NOMO-1 treated with dmso at 0.1 percent for 144 hours (cell line): Measurements from ENCODE around the gene PRDM11.
"Not testable (repeated sequence)": the region's sequence is repeated elsewhere in the genome, so short reads cannot be mapped to it uniquely, and the experiment has no call there.

Experiments
- DNase-seq: peaks from one replicate; lab custom pipeline; 2025; ENCODE audit not compliant: unreplicated experiment; lab: John Stamatoyannopoulos, UW

The PRDM11 gene

GRCh38 chr11:45146072-45147016 lies at the start of gene PRDM11:
Gene PRDM11, plus strand, starts transcription at chr11:45146639. Its CDS starts 35,128 bp downstream, at chr11:45181767.
- peak; percentile 46 for DNase-seq

DNA sequence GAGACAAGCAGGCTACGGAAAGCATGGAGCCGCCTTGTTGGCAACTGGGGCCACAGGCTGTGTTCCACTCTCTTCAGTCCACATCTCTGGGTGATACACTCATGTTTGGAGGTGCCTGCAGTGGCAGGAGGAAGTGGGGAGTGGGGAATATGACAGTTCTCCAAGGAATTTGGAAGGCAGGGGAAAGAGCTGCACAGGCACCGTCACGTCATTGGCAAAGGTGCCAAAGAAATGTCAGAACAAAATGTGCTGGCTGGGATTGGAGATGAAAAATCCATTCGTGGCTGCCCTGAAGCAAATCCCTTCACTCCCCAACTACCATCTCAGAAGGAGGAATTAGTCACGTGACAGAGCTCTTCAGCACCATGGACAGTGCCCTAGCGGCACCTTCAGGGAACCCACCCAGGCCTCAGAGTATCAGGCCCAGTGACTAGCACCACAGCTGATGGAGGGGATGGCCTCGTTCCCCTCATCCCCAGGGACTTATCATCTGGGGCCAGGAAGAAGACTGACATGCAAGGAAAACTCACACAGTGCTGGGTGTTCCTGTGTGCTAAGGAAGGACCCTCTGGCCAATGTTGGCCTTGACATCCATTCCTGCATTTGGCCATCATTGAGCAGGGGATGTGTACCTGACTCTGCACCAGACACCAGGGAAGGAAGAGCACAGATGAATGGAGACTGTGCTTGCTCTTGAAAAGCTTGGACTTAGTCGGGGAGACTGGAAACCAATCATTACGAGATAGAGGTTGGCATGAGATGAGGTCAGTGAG lies 48.5 kb upstream of the PRDM11 start:
- peak; percentile 24 for DNase-seq

GRCh38 chr11:45098929-45099328 lies 47.5 kb upstream of the PRDM11 start:
- no peak for DNase-seq

DNA sequence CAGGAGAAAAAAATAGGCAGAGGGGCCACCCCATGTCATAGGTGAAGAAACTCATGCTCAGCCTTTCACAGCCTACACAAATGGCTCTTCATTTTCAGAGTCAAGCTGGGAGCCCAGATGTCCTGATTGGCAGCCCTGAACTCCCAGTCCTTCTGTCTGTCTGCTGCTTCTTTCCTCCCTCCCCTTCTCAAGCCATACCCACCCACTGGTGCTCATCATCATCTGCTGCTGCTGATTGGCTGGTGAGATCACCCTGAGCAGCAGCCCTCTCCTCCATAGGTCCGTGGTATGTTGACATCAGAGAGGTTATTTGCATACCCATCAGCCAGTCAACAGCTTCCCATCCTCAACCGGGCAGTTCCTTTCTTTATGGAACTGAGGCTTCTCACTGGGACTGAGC lies 46.1 kb upstream of the PRDM11 start:
- DNase-seq, result peak; percentile 46

DNA sequence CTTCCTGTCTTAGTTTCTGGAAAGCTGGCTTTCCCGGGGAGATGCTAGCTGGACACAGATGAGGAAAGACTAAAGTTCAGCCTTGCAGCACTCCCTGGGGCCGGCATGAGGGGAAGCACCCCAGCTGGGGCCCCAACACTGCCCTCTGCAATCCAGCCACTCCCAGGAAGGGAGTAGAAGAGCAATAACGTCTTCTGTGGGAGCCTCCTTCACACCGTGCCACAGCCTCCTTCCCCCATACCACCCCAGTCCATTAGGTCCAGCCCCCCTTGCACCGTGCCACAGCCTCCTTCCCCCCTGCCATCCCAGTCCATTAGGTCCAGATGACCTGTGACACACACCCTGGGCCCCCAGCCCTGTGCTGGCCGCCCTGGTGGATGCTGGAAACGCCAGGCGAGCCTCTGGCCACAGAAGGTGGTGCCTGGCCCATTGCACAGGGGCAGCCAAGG lies 44.1 kb upstream of the PRDM11 start:
- DNase-seq, result no peak

- DNase-seq, result peak; percentile 58
Observed at GRCh38 chr11:45102810-45103621, 43.4 kb upstream of the PRDM11 start.

DNA sequence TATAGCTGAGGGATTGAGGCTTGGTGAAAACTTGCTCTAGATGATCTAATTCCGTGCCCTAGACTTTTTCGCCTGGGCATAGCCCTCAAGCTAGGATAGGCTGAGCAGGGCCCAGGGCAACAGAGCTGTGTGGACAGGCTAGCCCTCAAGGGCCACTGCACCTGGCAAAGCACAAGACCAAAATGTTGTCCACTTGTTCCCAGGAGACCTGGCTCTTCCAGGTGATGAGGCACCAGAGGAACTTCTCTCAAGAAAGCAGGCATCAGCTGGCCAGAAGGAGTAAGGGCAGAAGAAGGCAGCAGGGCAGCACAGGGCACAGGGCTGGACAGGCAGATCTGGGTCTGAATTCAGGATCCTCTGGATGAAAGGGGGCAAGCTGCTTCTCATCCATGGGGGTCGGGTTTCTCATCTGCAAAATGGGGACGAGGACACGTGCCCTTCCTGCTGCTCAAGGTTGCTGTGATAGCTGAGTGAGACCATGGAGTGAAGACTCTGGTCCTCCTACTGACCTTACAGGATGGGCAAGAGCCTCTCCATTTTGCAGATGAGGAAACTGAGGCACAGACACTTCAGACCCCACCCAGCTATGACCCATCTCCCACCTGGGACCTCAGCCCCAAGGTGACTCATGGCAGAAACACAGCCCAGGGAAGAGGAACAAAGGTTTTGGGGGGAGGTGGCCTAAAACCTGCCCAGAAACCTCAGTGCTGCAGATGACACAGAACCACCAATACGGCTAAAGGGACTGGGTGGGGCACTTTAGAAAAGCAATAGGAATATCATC lies 42.2 kb upstream of the PRDM11 start:
- no peak for DNase-seq

DNA sequence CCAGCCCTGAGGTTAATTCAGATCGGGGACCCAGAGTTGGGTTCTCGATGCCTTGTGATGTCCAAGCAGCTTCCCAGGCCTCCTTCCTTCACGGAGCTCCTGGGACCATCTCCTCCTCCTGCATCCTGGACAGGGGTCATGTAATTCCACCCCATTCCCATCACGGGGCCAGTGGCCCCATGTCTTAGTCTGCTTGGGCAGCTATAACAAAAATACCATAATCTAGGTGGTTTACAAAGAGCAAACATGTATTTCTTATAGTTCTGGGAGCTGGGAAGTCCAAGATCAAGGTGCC lies 41.7 kb upstream of the PRDM11 start:
- no peak for DNase-seq

DNA sequence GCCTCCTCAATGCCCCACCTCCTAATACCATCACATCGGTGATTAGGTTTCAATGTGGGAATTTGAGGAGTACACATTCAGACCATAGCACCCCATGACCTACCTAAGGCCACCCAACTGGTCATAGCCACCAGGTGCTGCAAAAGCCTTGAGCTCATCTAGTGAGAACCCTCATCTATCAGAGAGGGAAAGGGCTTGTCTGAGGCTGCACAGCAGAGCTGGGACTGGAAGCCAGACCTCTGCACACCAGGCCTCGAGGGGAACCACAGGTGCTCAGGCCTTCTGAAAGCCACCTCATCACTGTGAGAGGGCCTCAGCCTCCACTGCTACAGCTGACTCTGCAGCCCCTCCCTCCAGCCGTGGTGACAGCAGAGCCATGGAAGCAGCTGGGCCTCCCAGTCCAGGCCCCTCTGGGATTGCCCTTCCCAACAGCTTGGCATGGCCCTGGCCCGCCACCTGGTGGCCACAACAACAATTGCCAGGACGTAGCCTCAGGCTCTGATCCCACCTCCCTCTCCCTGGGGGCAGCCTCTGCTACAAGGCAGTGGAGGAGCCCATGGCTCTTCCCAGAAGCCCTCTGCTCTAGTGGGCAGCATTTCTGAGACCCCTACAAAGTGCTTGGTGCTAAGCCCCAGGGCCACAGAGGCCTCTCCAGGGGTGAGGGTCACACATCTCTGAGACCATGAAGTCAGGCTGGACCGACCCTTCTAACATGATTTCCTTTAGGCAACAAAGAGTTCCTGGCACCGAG lies 41.0 kb upstream of the PRDM11 start:
- DNase-seq, result no peak

GRCh38 chr11:45105984-45106375 lies 40.5 kb upstream of the PRDM11 start:
- no peak for DNase-seq

DNA sequence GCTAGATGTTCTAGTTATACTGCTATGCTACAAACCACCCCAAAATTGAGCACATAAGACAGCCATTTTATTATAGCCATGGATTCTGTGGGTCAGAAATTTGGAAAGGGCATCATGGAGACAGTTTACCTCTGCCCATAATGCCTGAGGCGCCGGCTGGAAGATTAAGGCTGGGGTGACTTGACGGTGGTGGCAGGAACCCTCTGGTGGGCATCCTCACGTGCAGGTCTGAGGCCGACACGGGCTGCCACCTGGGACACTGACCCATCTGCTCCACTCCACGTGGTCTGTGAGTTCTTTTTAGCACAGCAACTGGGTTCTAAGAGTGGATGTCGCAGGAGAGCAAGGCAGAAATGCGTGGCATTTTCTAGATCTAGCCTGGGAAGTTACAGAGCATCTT lies 40.0 kb upstream of the PRDM11 start:
- DNase-seq, result no peak

DNA sequence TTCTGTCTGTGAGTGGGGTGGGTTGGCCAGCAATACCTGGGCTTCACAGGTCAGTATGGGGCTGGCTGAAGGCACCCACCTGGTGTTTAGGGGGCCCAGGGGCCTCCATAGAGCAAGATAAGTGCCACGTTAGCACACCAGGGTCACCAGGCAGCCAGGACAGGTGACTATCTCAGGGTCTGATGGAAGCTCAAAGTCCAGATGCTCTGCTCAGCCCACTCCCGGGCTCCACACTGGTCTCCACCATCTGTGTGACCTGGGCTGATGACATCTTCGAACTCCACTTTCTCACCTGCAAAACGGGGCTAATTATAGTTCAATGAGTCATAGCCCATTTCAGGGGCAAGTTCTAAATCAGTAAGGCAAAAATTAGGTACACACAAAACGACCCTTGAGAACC lies 39.4 kb upstream of the PRDM11 start:
- DNase-seq, result no peak

DNA sequence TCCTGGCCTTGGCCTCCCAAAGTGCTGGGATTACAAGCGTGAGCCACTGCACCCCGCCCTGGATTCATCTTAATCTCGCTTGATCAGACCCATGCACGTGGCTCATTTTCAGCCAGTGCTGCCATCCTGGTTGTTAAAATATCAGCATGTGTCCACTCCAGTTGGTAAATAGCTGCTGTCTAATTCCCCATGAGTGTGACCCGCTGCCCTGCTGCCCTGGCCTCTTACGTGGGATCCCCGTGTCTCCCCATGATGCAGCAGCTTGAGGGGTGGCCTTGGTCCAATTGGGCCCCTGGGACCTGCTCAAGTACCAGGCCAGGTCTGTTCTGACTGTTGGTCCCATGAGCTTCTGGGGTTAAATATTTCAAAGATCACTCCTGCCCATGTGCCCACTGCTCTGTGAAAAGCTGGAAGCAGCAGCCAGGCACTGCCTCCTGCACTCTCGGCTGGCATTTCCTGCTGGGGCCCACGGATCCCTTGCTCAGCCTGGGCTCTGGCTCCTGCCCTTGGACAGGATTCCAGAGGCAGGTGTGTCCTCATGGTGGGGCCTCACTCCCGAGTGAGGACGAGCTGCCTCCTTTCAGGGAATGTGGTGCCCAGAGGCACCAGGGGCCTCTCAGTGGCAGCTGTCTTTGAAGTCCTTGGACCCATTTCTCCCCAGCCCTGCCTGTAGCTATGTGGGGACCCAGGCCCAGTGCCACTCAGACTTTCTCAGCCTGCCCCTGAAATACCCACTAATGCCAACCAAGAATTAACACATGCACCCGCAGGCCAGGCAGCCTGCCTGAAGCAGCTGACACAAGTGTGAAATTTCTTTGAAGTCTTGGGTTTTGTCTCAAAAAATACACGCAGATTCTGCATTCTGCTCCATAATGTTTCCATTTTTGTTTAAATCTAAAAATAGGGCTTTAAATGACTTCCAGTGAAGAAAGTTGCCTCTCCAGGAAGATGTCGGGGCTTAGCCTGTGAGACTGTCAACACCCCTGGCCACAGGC lies 38.1 kb upstream of the PRDM11 start:
- no peak for DNase-seq

DNA sequence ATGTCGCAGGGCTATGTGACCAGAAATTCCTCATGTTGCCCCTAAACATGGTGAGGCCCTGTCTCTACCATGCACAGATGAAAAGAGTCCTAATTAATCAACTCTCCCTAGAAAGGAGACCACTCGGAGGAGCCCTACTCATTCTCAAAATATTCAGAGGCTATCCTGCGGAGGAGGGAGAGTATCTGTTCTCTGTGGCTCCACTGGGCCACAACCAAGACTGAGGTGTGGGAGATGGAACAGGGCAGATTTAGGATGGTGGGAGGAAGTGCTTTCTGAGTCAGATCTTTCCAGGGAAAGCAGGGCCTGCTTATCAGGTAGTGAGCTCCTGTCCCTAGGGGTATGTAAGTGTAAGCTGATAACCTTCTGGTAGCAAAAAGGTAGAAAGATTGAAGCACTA lies 37.0 kb upstream of the PRDM11 start:
- no peak for DNase-seq

DNA sequence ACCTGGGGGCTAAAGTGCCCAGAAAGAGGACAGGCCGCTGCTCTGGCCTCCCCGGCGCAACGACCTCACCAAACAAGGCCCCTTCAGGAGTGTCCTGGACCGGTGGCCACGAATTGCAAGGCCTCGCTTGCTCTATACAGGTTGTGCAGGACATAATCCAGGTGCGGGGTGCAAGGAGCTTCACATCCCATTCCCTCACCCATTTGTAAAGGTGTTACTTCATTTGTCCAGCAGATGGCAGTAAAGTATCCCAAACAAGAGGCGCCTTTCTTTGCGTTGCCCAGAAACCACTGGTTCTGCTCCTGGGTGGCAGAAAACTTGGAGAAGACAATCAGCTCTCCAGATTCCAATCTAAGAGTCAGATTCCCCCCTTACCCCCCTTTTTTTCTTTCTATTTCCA lies 35.9 kb upstream of the PRDM11 start:
- DNase-seq, result peak; percentile 36

DNA sequence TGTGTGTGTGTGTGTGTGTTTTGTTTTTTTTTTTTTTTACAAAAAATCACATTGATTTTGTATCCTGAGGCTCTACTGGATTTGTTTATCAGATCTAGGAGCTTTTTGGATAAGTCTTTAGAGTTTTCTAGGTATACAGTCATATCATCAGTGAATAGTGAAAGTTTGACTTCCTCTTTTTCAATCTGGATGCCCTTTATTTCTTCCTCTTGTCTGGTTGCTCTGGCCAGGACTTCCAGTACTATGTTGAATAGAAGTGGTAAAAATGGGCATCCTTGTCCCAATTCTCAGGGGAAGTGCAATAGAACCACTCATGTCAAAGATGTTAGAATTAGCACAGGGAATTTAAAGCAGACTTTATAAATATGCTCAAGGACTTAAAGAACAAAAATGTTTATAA lies 32.6 kb upstream of the PRDM11 start:
- DNase-seq, result no peak

DNA sequence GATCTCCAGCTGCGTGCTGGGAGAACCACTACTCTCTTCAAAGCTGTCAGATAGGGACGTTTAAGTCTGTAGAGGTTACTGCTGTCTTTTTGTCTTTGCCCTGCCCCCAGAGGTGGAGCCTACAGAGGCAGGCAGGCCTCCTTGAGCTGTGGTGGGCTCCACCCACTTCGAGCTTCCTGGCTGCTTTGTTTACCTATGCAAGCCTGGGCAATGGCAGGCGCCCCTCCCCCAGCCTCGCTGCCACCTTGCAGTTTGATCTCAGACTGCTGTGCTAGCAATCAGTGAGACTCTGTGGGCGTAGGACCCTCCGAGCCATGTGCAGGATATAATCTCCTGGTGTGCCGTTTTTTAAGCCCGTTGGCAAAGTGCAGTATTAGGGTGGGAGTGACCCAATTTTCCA lies 18.6 kb upstream of the PRDM11 start:
- DNase-seq, result not testable (repeated sequence)

DNA sequence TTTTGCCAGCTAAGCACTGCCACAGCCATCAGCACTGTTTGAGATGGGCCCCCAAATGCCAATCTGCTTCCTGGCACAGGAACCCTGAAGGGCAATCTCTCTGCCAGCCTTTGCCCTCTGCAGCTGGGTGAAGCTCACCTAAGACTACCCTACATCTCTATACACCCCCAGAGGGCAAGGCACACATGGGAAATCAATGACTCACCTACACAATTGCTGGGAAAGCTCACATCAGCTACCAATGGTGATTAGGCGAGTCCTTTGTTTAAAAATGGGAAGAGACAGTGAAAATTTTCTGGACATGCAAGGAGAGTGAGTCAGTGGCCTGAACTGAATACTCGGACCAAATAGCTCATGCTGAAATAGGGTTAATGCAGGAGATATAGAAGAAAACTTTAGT lies 12.6 kb upstream of the PRDM11 start:
- DNase-seq, result no peak

GRCh38 chr11:45141171-45141570 lies 5.3 kb upstream of the PRDM11 start:
- DNase-seq, result no peak
